Measurements from ENCODE around the gene C1orf52. TPM values are rescaled to one million over a fixed set of nuclear protein-coding genes. Genes with fewer than 3 reads are reported as not detected.

The C1orf52 gene
- total RNA-seq, 1 experiment from 2014 or later = 44.5 TPM

DNA sequence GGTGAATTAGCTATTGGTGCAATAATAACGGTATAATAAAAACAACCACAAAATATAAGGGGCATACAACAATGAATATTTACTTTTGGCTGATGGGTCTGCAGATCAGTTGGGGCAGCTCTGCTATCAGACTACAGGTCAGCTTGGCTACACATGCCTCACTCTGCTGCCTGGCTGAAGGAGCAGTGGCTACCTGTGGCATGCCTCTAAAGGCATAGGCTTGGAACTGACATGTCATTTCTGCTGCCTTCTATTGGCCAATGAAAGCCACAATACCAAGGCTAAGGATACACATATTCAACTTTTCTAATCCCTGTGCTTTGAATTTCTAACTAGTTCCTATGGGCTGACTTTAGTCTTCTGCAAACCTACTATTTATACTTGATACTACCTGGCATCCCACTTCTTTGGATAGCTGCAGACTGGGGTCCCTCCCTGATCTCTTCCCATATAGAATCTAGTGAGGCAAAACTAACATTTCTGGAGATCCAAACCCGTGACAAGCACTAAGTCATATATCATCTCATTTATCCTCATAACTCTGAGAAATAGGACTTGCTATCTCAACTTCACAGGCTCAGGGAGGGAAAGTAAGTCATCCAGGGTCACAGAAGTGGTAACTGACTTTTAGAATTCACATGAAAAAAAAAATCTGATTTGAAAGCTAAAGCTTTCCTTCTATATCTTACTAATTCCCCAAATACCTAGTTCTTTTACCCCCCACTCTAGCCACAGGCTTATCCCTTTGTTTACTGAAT lies 39.4 kb downstream of the C1orf52 start:
- Mint-ChIP-seq H3K9me3 (0 out of 2 replicates have a peak, but pooled peaks cover 5% of the 10 kb centered on the region), H3K27me3 (ENCODE audit: low read depth) (no peaks in the 10 kb centered on the region), H3K36me3 (no peaks in the 10 kb centered on the region), H3K27ac (no peak overlapping the region), H3K4me3 (no peak overlapping the region), H3K4me1 (peaks cover 38% of the 10 kb centered on the region)
- DNase-seq (ENCODE audit: low spot score) (no peak), ATAC-seq (peak; percentile 68)
- TF ChIP-seq RORB (CRISPR knock-in tag; IDR thresholded peaks at IDR 0.05) (no peak), NFE2L1 (CRISPR knock-in tag; IDR thresholded peaks at IDR 0.05) (no peak), FOXJ3 (CRISPR knock-in tag; IDR thresholded peaks at IDR 0.05; ENCODE audit: borderline replicate concordance) (no peak), ZNF138 (CRISPR knock-in tag; conservative IDR thresholded peaks at IDR 0.05) (no peak), NR2C2 (CRISPR knock-in tag; IDR thresholded peaks at IDR 0.05) (no peak)
- TF ChIP-seq, protein P1, sequence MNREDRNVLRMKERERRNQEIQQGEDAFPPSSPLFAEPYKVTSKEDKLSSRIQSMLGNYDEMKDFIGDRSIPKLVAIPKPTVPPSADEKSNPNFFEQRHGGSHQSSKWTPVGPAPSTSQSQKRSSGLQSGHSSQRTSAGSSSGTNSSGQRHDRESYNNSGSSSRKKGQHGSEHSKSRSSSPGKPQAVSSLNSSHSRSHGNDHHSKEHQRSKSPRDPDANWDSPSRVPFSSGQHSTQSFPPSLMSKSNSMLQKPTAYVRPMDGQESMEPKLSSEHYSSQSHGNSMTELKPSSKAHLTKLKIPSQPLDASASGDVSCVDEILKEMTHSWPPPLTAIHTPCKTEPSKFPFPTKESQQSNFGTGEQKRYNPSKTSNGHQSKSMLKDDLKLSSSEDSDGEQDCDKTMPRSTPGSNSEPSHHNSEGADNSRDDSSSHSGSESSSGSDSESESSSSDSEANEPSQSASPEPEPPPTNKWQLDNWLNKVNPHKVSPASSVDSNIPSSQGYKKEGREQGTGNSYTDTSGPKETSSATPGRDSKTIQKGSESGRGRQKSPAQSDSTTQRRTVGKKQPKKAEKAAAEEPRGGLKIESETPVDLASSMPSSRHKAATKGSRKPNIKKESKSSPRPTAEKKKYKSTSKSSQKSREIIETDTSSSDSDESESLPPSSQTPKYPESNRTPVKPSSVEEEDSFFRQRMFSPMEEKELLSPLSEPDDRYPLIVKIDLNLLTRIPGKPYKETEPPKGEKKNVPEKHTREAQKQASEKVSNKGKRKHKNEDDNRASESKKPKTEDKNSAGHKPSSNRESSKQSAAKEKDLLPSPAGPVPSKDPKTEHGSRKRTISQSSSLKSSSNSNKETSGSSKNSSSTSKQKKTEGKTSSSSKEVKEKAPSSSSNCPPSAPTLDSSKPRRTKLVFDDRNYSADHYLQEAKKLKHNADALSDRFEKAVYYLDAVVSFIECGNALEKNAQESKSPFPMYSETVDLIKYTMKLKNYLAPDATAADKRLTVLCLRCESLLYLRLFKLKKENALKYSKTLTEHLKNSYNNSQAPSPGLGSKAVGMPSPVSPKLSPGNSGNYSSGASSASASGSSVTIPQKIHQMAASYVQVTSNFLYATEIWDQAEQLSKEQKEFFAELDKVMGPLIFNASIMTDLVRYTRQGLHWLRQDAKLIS (CRISPR knock-in tag; IDR thresholded peaks at IDR 0.05; ENCODE audit: borderline replicate concordance) = no peak
- TF ChIP-seq, protein P2, sequence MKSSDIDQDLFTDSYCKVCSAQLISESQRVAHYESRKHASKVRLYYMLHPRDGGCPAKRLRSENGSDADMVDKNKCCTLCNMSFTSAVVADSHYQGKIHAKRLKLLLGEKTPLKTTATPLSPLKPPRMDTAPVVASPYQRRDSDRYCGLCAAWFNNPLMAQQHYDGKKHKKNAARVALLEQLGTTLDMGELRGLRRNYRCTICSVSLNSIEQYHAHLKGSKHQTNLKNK (CRISPR knock-in tag; IDR thresholded peaks at IDR 0.05) = no peak
- ChIA-PET CTCF (interaction anchor here (1.3 to 2.8 kb wide), 2 partner anchors 40 to 275 kb away, joined by 6 to 8 read pairs; partner anchors contain the start of gene C1orf52), POLR2A (interaction anchor here (0.8 kb wide), 1 partner anchor 39 kb away, joined by 3 read pairs; no protein-coding TSS in a partner anchor)

DNA sequence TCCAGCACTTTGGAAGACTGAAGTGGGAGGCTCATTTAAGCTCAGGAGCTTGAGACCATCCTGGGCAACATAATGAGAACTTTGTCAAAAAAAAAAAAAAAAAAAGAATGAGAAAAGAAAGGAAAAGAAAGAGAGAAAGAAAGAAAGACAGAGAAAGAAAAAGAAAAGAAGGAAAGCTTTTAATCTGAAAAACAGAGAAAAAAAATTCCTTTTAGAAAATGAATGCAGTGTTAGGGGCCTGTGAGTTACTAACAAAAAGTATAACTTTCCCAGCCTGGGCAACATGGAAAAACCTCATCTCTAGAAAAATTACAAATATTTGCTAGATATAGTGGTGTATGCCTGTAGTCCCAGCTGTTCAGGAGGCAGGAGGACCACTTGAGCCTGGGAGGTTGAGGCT lies 42.8 kb downstream of the C1orf52 start:
- peaks cover 20% of the 10 kb centered on the region for H3K4me1 Mint-ChIP-seq
- no peak for ATAC-seq
- no peaks in the 10 kb centered on the region for H3K27me3 Mint-ChIP-seq (ENCODE audit: low read depth)
- H3K9me3 Mint-ChIP-seq = 0 out of 2 replicates have a peak, but pooled peaks cover 5% of the 10 kb centered on the region
- no peak for DNase-seq (ENCODE audit: low spot score)
- ChIA-PET CTCF (interaction anchor here (1.1 to 1.3 kb wide), 2 partner anchors 14 to 43 kb away, joined by 3 read pairs; partner anchors contain the start of gene C1orf52), POLR2A (no interaction called here)
- no peak overlapping the region for H3K4me3 Mint-ChIP-seq
- H3K36me3 Mint-ChIP-seq = no peaks in the 10 kb centered on the region
- H3K27ac Mint-ChIP-seq = no peak overlapping the region
- TF ChIP-seq, protein P3, sequence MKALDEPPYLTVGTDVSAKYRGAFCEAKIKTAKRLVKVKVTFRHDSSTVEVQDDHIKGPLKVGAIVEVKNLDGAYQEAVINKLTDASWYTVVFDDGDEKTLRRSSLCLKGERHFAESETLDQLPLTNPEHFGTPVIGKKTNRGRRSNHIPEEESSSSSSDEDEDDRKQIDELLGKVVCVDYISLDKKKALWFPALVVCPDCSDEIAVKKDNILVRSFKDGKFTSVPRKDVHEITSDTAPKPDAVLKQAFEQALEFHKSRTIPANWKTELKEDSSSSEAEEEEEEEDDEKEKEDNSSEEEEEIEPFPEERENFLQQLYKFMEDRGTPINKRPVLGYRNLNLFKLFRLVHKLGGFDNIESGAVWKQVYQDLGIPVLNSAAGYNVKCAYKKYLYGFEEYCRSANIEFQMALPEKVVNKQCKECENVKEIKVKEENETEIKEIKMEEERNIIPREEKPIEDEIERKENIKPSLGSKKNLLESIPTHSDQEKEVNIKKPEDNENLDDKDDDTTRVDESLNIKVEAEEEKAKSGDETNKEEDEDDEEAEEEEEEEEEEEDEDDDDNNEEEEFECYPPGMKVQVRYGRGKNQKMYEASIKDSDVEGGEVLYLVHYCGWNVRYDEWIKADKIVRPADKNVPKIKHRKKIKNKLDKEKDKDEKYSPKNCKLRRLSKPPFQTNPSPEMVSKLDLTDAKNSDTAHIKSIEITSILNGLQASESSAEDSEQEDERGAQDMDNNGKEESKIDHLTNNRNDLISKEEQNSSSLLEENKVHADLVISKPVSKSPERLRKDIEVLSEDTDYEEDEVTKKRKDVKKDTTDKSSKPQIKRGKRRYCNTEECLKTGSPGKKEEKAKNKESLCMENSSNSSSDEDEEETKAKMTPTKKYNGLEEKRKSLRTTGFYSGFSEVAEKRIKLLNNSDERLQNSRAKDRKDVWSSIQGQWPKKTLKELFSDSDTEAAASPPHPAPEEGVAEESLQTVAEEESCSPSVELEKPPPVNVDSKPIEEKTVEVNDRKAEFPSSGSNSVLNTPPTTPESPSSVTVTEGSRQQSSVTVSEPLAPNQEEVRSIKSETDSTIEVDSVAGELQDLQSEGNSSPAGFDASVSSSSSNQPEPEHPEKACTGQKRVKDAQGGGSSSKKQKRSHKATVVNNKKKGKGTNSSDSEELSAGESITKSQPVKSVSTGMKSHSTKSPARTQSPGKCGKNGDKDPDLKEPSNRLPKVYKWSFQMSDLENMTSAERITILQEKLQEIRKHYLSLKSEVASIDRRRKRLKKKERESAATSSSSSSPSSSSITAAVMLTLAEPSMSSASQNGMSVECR (CRISPR knock-in tag; IDR thresholded peaks at IDR 0.05; ENCODE audit: borderline replicate concordance) = no peak
- TF ChIP-seq, protein P4, sequence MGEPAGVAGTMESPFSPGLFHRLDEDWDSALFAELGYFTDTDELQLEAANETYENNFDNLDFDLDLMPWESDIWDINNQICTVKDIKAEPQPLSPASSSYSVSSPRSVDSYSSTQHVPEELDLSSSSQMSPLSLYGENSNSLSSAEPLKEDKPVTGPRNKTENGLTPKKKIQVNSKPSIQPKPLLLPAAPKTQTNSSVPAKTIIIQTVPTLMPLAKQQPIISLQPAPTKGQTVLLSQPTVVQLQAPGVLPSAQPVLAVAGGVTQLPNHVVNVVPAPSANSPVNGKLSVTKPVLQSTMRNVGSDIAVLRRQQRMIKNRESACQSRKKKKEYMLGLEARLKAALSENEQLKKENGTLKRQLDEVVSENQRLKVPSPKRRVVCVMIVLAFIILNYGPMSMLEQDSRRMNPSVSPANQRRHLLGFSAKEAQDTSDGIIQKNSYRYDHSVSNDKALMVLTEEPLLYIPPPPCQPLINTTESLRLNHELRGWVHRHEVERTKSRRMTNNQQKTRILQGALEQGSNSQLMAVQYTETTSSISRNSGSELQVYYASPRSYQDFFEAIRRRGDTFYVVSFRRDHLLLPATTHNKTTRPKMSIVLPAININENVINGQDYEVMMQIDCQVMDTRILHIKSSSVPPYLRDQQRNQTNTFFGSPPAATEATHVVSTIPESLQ (CRISPR knock-in tag; IDR thresholded peaks at IDR 0.05) = no peak
- TF ChIP-seq, protein P5, sequence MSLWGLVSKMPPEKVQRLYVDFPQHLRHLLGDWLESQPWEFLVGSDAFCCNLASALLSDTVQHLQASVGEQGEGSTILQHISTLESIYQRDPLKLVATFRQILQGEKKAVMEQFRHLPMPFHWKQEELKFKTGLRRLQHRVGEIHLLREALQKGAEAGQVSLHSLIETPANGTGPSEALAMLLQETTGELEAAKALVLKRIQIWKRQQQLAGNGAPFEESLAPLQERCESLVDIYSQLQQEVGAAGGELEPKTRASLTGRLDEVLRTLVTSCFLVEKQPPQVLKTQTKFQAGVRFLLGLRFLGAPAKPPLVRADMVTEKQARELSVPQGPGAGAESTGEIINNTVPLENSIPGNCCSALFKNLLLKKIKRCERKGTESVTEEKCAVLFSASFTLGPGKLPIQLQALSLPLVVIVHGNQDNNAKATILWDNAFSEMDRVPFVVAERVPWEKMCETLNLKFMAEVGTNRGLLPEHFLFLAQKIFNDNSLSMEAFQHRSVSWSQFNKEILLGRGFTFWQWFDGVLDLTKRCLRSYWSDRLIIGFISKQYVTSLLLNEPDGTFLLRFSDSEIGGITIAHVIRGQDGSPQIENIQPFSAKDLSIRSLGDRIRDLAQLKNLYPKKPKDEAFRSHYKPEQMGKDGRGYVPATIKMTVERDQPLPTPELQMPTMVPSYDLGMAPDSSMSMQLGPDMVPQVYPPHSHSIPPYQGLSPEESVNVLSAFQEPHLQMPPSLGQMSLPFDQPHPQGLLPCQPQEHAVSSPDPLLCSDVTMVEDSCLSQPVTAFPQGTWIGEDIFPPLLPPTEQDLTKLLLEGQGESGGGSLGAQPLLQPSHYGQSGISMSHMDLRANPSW (CRISPR knock-in tag; conservative IDR thresholded peaks at IDR 0.05; ENCODE audit: low read depth) = no peak
- TF ChIP-seq, protein P6, sequence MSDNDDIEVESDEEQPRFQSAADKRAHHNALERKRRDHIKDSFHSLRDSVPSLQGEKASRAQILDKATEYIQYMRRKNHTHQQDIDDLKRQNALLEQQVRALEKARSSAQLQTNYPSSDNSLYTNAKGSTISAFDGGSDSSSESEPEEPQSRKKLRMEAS (CRISPR knock-in tag; IDR thresholded peaks at IDR 0.05) = no peak
- TF ChIP-seq NR1H2 (CRISPR knock-in tag; IDR thresholded peaks at IDR 0.05) = no peak
- TF ChIP-seq, protein P7, sequence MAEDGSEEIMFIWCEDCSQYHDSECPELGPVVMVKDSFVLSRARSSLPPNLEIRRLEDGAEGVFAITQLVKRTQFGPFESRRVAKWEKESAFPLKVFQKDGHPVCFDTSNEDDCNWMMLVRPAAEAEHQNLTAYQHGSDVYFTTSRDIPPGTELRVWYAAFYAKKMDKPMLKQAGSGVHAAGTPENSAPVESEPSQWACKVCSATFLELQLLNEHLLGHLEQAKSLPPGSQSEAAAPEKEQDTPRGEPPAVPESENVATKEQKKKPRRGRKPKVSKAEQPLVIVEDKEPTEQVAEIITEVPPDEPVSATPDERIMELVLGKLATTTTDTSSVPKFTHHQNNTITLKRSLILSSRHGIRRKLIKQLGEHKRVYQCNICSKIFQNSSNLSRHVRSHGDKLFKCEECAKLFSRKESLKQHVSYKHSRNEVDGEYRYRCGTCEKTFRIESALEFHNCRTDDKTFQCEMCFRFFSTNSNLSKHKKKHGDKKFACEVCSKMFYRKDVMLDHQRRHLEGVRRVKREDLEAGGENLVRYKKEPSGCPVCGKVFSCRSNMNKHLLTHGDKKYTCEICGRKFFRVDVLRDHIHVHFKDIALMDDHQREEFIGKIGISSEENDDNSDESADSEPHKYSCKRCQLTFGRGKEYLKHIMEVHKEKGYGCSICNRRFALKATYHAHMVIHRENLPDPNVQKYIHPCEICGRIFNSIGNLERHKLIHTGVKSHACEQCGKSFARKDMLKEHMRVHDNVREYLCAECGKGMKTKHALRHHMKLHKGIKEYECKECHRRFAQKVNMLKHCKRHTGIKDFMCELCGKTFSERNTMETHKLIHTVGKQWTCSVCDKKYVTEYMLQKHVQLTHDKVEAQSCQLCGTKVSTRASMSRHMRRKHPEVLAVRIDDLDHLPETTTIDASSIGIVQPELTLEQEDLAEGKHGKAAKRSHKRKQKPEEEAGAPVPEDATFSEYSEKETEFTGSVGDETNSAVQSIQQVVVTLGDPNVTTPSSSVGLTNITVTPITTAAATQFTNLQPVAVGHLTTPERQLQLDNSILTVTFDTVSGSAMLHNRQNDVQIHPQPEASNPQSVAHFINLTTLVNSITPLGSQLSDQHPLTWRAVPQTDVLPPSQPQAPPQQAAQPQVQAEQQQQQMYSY (CRISPR knock-in tag; IDR thresholded peaks at IDR 0.05) = no peak
- no peak for TF ChIP-seq RORB (CRISPR knock-in tag; IDR thresholded peaks at IDR 0.05)
